ENCODE results near the gene CBX1.
"Not testable (repeated sequence)": the region's sequence is repeated elsewhere in the genome, so short reads cannot be mapped to it uniquely, and the experiment has no call there.

The CBX1 gene

GRCh38 chr17:48051706-48052486 is 49.4 kb downstream of the CBX1 start:
- no peak for DNase-seq (ENCODE audit: low read depth)

- DNase-seq (ENCODE audit: low read depth) = no peak
These were observed 50.0 kb downstream of the CBX1 start for GRCh38 chr17:48051283-48051682.

GRCh38 chr17:48048384-48049126 is 52.7 kb downstream of the CBX1 start:
- no peak for DNase-seq (ENCODE audit: low read depth)

GRCh38 chr17:48047741-48048383 is 53.4 kb downstream of the CBX1 start, which contains the start of gene NFE2L1:
Gene NFE2L1, plus strand, starts transcription at chr17:48048359. Its CDS starts 2,760 bp downstream, at chr17:48051119.
- peak; percentile 98 for DNase-seq (ENCODE audit: low read depth)

DNA sequence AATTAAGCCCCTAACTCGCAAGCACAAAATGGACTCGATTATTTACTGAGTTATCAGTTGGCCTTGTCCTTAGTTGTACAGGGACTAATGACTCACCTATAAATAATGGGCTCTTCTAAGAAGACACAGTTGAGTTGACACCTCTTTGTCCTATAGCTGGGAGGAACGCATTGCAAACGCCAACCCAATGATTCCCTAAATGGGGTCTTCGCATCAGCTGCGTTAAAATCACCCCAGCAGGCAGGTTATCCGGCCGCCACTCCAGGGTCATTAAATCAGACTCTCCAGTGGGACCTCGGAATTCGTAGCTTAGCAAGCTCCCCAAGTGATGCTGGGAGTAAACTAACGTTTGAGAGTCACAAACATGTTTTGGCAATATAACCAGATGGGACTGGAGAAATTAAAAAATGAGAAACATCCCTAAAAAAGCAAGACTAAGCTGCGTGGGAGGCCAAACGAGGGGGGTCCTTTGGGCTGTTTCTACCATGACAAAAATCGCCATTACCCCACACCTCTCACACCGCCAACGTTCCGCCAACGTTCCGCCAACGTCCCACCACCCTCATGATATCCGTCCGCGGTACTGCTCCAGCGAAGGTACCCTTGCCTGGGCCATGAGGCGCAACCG is 54.1 kb downstream of the CBX1 start:
- no peak for DNase-seq (ENCODE audit: low read depth)

GRCh38 chr17:48046296-48046695 is 55.0 kb downstream of the CBX1 start:
- DNase-seq (ENCODE audit: low read depth) = no peak

GRCh38 chr17:48045316-48046001 is 55.8 kb downstream of the CBX1 start:
- DNase-seq (ENCODE audit: low read depth) = no peak

DNA sequence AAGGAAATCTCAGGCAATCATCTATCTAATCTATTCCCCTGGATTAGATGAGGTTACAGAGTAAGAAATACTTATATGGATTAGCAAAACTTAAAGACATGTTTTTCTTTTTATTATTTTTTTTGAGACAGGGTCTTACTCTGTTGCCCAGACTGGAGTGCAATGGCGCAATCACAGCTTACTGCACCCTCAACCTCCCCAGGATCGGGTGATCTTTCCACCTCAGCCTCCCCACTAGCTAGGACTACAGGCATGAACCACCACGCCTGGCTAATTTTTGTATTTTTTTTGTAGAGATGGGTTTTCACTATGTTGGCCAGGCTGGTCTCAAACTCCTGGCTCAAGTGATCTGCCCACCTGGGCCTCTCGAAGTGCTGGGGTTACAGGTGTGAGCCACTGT is 56.4 kb downstream of the CBX1 start:
- no peak for DNase-seq (ENCODE audit: low read depth)

DNA sequence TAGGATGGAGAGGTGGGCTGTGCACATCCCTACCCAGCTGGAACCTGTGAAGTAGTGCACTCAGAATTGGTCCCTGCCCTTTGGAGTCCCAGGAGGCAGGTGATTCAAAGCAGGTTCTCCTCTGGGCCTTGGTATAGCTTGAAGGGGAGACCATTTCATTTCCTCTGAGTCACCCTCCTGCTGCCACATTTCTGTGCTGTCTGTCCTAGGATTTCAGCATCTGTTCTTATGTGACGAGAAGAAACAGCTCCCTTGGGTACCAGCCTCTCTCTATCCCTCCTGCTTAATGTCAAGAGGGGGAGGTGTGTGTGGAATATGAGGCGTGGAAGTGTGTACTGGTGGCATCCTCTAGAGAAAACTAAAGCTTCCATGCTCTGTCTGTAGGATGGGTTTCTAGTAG is 58.1 kb downstream of the CBX1 start:
- no peak for DNase-seq (ENCODE audit: low read depth)

GRCh38 chr17:48038687-48039086 is 62.6 kb downstream of the CBX1 start:
- DNase-seq (ENCODE audit: low read depth) = no peak

GRCh38 chr17:48037838-48038323 is 63.4 kb downstream of the CBX1 start:
- no peak for DNase-seq (ENCODE audit: low read depth)

DNA sequence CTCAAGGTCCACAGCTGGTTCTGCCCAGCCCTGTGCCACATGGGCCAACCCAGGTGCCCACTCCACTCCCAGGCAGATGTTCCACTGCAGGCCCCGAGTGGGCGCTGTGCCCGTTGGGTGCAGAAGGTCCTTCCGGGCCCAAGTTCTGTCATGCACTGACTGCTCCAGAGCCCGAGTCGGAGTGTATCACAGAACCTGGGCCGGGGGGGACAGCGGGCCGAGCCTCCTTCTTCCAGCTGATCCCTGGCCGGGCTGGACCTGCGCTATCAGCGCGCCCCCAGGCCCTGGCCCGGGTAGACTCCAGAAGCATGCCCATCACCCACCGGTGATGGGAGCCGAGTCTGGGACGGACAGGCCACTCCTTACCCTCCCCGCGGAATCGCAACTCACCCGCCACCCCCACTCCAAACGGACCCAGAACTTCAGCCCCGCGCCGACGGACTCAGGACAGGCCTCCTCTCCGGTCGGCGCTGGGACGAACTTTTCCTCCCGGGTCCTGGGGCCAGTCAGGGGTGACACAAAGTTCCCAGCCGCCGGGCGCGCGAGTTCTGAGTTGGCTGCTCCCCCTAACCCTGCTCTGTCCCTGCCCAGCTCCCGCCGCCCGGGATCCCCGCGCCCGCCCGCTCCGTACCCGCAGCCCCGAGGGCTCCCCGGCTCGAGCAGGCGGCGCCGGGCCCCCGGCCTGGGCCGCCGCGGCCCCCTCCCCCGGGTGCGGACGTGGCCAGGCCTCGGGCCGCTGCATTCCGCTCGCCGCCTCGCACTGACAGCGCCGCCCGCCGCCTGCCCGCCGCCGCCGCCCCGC is 64.0 kb downstream of the CBX1 start, which contains the start of gene COPZ2:
Gene COPZ2 (minus strand): TSS at position 762 of the 802 bp plus-strand sequence. CDS start 20 bp downstream, at position 742.
- peak; percentile 45 for DNase-seq (ENCODE audit: low read depth)

DNA sequence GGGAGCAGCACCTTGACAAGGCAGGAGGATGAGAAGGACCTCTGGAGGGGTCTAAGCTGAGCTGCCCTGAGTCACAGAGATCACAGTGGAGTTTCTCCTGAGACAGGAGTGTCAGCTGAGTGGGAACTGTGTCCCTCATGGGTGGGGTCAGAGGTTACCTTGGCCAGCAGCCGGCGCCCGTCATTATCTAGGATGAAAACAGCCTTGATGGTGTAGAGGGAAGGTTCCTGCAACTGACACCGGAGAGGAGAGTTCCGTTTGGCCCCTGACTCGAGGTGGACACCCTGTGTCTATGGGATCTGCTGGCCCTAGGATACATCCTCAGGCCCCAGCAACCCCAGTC is 64.6 kb downstream of the CBX1 start:
- no peak for DNase-seq (ENCODE audit: low read depth)

- DNase-seq (ENCODE audit: low read depth) = not testable (repeated sequence)
These were observed 66.5 kb downstream of the CBX1 start for GRCh38 chr17:48034734-48035133.

DNA sequence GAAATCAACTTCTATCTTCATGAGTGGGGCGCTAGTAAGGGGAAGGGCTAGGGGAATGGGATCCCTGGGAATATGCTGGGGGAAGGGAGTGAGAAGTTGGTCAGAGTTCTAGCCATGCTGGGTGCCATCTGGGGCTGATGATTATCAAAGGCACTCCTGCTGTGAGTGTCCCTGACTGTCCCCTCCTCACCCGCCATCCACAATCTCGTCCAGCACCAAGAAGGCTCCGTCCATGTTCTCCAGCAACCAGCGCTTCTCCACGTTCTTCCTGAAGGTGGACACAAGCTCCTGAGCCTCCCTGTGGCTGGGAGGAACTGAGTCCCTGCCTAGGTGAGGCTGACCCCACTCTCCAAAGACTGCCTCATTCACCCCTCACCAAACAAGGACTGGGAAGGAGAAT is 69.3 kb downstream of the CBX1 start:
- no peak for DNase-seq (ENCODE audit: low read depth)

DNA sequence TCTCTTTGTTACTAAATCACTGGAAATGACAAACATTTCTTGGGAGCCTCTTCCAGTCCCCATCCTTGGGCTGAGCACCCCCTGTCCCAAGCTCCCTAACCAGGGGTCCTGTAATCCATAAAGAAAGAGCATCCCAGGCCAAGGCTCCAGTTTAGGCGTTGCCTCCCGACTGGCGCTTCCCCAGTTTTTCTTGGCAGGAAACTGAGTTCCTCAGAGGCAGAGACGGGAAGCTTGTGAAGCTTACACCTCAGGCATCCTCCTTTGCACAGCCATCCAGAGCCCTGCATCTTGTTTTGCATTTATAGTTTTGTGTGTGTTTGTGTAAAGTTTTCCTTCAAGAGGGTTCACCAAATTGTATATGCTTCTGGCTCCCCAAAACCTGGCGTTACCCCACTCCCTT is 70.7 kb downstream of the CBX1 start:
- no peak for DNase-seq (ENCODE audit: low read depth)

DNA sequence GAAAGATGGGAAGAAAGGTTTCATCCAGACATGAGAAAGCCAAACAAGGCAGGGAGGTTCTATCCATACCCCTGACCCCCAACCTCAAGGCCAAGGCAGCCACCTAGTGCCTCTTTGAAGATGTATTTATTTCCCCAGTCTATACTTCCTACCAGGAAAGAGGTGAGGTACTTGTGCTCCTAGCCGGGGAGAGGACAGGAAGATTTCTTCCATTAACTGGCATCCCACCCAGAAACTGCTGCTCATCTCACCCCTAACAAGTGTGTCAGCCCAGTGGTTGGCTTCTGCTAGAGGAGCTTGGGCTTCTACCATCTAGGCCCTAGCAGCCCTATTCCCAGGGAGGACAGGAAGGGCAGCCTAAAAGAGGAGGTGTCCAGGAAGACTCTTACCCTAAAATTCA is 72.5 kb downstream of the CBX1 start:
- no peak for DNase-seq (ENCODE audit: low read depth)

DNA sequence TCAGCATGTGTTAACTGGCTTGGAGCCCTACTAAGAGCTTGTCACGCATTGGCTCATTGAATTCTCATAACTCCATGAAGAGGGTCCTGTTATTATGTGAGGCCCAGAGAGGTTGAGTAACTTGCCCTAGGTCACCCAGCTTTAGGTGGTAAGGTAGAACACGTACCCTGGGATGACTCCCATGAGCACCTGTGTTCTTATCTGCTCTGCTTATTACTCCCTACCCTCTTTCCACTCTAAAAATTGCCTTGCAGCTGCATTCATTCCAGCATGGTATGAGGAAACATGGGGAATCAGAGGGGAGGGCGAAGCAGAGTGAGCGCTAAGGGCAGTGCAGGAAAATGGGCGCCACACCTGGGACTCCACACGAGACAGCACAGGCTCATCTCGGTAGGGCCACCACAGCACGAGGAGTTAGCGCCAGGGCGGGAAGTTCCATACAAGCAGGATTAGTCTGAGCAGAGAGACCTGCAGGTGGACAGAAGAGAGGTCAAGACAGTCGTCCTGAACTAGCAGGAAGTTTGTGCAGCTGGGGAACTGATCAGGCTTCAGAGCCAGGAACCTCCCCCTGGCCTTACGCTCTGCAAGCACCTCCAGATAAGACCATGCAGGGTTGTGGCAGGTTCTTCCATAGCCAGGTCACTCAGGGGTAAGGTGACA is 73.8 kb downstream of the CBX1 start:
- DNase-seq (ENCODE audit: low read depth) = no peak

DNA sequence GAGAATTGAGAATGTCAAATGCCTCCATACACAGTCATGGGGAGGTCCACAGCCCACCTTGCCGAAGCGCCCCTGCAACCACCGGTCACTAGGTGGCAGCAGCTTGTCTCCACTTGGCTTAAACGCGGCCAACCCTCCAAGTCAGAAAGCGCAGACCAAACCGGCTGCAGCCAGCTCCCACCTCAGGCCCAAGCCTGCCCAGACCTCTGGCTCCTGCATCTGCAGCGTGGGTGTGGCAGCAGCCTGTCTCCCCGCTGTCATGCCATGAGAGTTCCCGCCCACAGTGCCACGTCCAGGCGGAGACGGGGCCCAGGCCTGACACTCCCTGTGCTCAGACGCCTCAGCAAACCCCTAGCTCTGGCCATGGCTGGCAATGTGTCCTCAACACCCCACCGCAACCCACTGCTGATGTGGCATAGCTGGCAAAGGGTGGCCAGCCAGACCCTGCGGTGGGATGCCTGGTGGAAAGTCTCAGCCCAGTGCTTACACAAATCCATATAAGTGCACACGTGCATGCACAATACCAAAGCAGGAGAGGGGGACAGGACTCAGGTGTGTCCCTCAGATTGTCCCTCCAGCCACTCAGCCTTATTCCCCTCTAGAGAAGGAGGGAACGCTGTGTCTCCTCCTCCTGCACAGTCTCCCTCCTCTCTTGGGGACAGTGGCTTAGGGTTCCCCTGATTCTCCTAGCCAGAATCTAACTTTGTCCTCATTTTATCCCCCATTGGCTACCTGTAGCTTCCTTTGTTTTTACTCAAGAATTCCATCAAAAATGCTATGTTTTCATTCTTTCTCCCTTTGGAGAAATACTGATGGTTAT is 74.6 kb downstream of the CBX1 start:
- DNase-seq (ENCODE audit: low read depth) = peak; percentile 45

Data from T-helper 22 cell (primary cell).